Left lung (tissue), 10 donors: ENCODE measurements around the gene TOR1AIP1. TPM values are rescaled to one million over a fixed set of nuclear protein-coding genes. Genes with fewer than 3 reads are reported as not detected.

Source experiments
- ATAC-seq: fragments of 200-7000 bp; cut with Tn5 transposase; one replicate; pipeline ENCODE4 v1.9.1; 2020; ENCODE audit warnings: moderate library complexity
- DNase-seq, 4 donors: peaks; one replicate each; pipeline ENCODE4 v3.0.0-alpha.2; 2013 to 2020
- H3K27ac ChIP-seq, 2 donors: fragments of 200-600 bp; sonication (generic) in 1 of 2; one replicate each; pipeline versions ENCODE4 v1.5.0 to v1.8.0; 2020 to 2021
- H3K27me3 ChIP-seq, 2 donors: fragments of 200-600 bp; sonication (generic) in 1 of 2; one replicate each; pipeline versions ENCODE4 v1.5.0 to v1.8.0; 2020 to 2021
- H3K36me3 ChIP-seq, 2 donors: fragments of 200-600 bp; sonication (generic) in 1 of 2; one replicate each; pipeline versions ENCODE4 v1.5.0 to v1.8.0; 2020 to 2021
- H3K4me1 ChIP-seq, 2 donors: fragments of 200-600 bp; one replicate each; pipeline ENCODE4 v1.8.0; 2021
- H3K4me3 ChIP-seq, 2 donors: fragments of 200-600 bp; sonication (generic) in 1 of 2; one replicate each; pipeline versions ENCODE4 v1.5.0 to v1.8.0; 2020 to 2021; ENCODE audit warnings: mild to moderate bottlenecking in 1 of 2
- H3K9me3 ChIP-seq, 2 donors: fragments of 200-600 bp; sonication (generic) in 1 of 2; one replicate each; pipeline versions ENCODE4 v1.5.0 to v1.8.0; 2020 to 2021
- intact Hi-C, 2 donors: fragments of 100-400 bp; cut with DNase I; formaldehyde crosslinking; loops; one replicate each; pipeline versions ENCODE4 v1.11.2 to v1.14.2; 2022
- polyA plus RNA-seq, 6 donors: library from polyadenylated mRNA; unstranded; fragments of 120-200 nt; gene quantifications; one replicate each; pipeline ENCODE4 v1.2.1, GENCODE V29; 2013; ENCODE audit not compliant: insufficient read length in 6 of 6
- total RNA-seq, 2 donors: library from RNA; stranded (reverse); fragmentation: NEBNext Ultra II Directional; extraction: Animal tissue kit (Norgen Biotek cat#: 25700); gene quantifications; one replicate each; pipeline ENCODE4 v1.2.1, GENCODE V29; 2021
- TF ChIP-seq, protein P1 (sequence below), 2 donors: fragments of 200-600 bp; sonication (generic) in 1 of 2; IDR thresholded peaks; one replicate each; pipeline versions ENCODE4 v1.5.0 to v1.8.0; 2021; ENCODE audit warnings: antibody characterized with exemption in 2 of 2
- donor health status: DM: no; HTN: yes; CAD: no.
- donor health status: DM: no; HTN: no; CAD: no.

The TOR1AIP1 gene
- total and polyA plus RNA-seq, 8 donors: 48.6 to 77.0 (median 62.8) TPM

- intact Hi-C loops: no loop called here
- H3K27ac ChIP-seq: no peak overlapping the region
- H3K27me3 ChIP-seq: no peaks in the 10 kb centered on the region
- no peak for ATAC-seq
- no peaks in the 10 kb centered on the region for H3K9me3 ChIP-seq
- no peaks in the 10 kb centered on the region for H3K36me3 ChIP-seq
- H3K4me3 ChIP-seq: no peak overlapping the region
- no peak for DNase-seq
- TF ChIP-seq, protein P1, sequence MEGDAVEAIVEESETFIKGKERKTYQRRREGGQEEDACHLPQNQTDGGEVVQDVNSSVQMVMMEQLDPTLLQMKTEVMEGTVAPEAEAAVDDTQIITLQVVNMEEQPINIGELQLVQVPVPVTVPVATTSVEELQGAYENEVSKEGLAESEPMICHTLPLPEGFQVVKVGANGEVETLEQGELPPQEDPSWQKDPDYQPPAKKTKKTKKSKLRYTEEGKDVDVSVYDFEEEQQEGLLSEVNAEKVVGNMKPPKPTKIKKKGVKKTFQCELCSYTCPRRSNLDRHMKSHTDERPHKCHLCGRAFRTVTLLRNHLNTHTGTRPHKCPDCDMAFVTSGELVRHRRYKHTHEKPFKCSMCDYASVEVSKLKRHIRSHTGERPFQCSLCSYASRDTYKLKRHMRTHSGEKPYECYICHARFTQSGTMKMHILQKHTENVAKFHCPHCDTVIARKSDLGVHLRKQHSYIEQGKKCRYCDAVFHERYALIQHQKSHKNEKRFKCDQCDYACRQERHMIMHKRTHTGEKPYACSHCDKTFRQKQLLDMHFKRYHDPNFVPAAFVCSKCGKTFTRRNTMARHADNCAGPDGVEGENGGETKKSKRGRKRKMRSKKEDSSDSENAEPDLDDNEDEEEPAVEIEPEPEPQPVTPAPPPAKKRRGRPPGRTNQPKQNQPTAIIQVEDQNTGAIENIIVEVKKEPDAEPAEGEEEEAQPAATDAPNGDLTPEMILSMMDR (IDR thresholded peaks at IDR 0.05): no peak
- H3K4me1 ChIP-seq: no peaks in the 10 kb centered on the region
These were observed 51.1 kb downstream of the TOR1AIP1 start for GRCh38 chr1:179933219-179933618.

GRCh38 chr1:179935909-179936496 lies 53.9 kb downstream of the TOR1AIP1 start:
- Histone ChIP-seq H3K27ac (no peak overlapping the region), H3K4me1 (no peaks in the 10 kb centered on the region), H3K9me3 (no peaks in the 10 kb centered on the region), H3K27me3 (no peaks in the 10 kb centered on the region), H3K36me3 (no peaks in the 10 kb centered on the region), H3K4me3 (no peak overlapping the region)
- TF ChIP-seq, protein P1 (IDR thresholded peaks at IDR 0.05): no peak
- intact Hi-C loops: no loop called here
- no peak for DNase-seq
- ATAC-seq: no peak

- intact Hi-C loops: no loop called here
- Histone ChIP-seq H3K27ac (no peak overlapping the region), H3K9me3 (no peaks in the 10 kb centered on the region), H3K4me3 (no peak overlapping the region), H3K36me3 (no peaks in the 10 kb centered on the region), H3K4me1 (no peaks in the 10 kb centered on the region), H3K27me3 (no peaks in the 10 kb centered on the region)
- no peak for ATAC-seq
- DNase-seq: no peak
- TF ChIP-seq, protein P1 (IDR thresholded peaks at IDR 0.05): no peak
These were observed 55.7 kb downstream of the TOR1AIP1 start for GRCh38 chr1:179937668-179938254.

DNA sequence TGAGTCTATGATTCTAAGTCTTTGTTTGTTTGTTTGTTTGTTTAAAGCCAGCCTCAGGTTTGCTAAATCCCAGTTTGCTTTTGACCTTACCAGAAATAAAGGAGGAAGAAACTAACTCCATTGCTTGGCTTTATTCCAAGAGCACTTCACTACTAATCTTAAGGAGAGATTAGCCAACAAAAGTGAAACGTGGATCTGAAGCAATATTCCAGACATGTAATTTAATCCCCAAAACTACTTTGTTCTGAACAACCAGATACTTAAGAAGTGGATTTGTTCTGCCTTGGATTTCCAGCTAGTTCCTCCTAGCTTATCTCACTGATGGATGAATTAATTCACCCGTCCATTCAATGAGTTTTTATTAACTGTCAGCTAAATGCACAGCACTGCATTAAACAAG lies 56.7 kb downstream of the TOR1AIP1 start:
- H3K27me3 ChIP-seq: no peaks in the 10 kb centered on the region
- TF ChIP-seq, protein P1 (IDR thresholded peaks at IDR 0.05): no peak
- no peak overlapping the region for H3K4me3 ChIP-seq
- intact Hi-C loops: no loop called here
- ATAC-seq: peak; percentile 34
- no peak overlapping the region for H3K27ac ChIP-seq
- H3K9me3 ChIP-seq: no peaks in the 10 kb centered on the region
- H3K36me3 ChIP-seq: no peaks in the 10 kb centered on the region
- H3K4me1 ChIP-seq: no peaks in the 10 kb centered on the region
- DNase-seq: no peak

GRCh38 chr1:179939941-179940340 lies 57.9 kb downstream of the TOR1AIP1 start:
- Histone ChIP-seq H3K4me1 (no peaks in the 10 kb centered on the region), H3K4me3 (no peak overlapping the region), H3K27me3 (no peaks in the 10 kb centered on the region), H3K9me3 (no peaks in the 10 kb centered on the region), H3K27ac (no peak overlapping the region), H3K36me3 (no peaks in the 10 kb centered on the region)
- DNase-seq (no peak), ATAC-seq (no peak)
- TF ChIP-seq, protein P1 (IDR thresholded peaks at IDR 0.05): no peak
- intact Hi-C loops: no loop called here
